ENCODE data around the gene LPAR5. TPM values are rescaled to one million over a fixed set of nuclear protein-coding genes. Genes with fewer than 3 reads are reported as not detected.

Gene LPAR5
- total RNA-seq, 1 experiment from 2014 or later: 0.20 TPM

DNA sequence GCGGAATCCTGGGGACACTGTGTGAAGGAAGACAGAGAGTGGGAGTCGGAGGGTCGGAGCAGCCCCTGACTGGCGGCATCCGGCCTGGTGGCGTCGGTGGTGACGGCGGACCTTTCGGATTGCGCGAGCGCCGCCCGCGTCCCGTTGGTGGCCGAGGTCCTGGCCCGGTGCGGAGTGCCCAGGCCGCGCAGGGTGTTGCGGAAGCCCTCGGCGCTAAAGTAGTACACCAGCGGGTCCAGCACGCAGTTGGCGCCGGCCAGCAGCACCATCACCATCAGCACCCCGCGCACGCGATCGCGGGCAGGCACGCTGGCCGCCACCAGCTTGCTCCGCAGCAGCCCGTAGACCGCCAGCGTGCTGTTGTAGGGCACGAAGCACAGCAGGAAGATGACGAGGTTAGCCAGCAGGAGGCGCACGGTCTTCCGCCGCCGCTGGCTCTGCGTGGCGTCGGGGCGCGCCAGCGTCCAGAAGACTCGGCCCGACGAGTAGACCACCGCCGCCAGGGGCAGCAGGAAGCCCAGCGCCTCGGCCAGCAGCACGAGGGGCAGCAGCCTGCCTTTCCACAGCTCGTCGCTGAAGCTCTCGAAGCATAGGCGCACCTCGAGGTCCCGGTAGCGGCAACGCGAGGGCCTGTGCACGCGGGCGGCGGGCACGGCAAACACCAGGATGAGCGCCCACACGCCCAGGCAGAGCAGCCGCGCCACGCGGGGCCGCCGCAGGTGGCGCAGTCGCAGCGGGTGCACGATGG lies 15.4 kb downstream of the LPAR5 start (continued):
- TF ChIP-seq, protein P1, sequence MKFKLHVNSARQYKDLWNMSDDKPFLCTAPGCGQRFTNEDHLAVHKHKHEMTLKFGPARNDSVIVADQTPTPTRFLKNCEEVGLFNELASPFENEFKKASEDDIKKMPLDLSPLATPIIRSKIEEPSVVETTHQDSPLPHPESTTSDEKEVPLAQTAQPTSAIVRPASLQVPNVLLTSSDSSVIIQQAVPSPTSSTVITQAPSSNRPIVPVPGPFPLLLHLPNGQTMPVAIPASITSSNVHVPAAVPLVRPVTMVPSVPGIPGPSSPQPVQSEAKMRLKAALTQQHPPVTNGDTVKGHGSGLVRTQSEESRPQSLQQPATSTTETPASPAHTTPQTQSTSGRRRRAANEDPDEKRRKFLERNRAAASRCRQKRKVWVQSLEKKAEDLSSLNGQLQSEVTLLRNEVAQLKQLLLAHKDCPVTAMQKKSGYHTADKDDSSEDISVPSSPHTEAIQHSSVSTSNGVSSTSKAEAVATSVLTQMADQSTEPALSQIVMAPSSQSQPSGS (CRISPR knock-in tag; IDR thresholded peaks at IDR 0.05; ENCODE audit: borderline replicate concordance, low read depth): peak; percentile 93
- TF ChIP-seq, protein P2, sequence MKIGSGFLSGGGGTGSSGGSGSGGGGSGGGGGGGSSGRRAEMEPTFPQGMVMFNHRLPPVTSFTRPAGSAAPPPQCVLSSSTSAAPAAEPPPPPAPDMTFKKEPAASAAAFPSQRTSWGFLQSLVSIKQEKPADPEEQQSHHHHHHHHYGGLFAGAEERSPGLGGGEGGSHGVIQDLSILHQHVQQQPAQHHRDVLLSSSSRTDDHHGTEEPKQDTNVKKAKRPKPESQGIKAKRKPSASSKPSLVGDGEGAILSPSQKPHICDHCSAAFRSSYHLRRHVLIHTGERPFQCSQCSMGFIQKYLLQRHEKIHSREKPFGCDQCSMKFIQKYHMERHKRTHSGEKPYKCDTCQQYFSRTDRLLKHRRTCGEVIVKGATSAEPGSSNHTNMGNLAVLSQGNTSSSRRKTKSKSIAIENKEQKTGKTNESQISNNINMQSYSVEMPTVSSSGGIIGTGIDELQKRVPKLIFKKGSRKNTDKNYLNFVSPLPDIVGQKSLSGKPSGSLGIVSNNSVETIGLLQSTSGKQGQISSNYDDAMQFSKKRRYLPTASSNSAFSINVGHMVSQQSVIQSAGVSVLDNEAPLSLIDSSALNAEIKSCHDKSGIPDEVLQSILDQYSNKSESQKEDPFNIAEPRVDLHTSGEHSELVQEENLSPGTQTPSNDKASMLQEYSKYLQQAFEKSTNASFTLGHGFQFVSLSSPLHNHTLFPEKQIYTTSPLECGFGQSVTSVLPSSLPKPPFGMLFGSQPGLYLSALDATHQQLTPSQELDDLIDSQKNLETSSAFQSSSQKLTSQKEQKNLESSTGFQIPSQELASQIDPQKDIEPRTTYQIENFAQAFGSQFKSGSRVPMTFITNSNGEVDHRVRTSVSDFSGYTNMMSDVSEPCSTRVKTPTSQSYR (CRISPR knock-in tag; IDR thresholded peaks at IDR 0.05): peak; percentile 93
- TF ChIP-seq, protein P3, sequence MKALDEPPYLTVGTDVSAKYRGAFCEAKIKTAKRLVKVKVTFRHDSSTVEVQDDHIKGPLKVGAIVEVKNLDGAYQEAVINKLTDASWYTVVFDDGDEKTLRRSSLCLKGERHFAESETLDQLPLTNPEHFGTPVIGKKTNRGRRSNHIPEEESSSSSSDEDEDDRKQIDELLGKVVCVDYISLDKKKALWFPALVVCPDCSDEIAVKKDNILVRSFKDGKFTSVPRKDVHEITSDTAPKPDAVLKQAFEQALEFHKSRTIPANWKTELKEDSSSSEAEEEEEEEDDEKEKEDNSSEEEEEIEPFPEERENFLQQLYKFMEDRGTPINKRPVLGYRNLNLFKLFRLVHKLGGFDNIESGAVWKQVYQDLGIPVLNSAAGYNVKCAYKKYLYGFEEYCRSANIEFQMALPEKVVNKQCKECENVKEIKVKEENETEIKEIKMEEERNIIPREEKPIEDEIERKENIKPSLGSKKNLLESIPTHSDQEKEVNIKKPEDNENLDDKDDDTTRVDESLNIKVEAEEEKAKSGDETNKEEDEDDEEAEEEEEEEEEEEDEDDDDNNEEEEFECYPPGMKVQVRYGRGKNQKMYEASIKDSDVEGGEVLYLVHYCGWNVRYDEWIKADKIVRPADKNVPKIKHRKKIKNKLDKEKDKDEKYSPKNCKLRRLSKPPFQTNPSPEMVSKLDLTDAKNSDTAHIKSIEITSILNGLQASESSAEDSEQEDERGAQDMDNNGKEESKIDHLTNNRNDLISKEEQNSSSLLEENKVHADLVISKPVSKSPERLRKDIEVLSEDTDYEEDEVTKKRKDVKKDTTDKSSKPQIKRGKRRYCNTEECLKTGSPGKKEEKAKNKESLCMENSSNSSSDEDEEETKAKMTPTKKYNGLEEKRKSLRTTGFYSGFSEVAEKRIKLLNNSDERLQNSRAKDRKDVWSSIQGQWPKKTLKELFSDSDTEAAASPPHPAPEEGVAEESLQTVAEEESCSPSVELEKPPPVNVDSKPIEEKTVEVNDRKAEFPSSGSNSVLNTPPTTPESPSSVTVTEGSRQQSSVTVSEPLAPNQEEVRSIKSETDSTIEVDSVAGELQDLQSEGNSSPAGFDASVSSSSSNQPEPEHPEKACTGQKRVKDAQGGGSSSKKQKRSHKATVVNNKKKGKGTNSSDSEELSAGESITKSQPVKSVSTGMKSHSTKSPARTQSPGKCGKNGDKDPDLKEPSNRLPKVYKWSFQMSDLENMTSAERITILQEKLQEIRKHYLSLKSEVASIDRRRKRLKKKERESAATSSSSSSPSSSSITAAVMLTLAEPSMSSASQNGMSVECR (CRISPR knock-in tag; IDR thresholded peaks at IDR 0.05; ENCODE audit: borderline replicate concordance): peak; percentile 96
- TF ChIP-seq, protein P4, sequence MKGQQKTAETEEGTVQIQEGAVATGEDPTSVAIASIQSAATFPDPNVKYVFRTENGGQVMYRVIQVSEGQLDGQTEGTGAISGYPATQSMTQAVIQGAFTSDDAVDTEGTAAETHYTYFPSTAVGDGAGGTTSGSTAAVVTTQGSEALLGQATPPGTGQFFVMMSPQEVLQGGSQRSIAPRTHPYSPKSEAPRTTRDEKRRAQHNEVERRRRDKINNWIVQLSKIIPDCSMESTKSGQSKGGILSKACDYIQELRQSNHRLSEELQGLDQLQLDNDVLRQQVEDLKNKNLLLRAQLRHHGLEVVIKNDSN (CRISPR knock-in tag; IDR thresholded peaks at IDR 0.05): peak; percentile 69
- TF ChIP-seq NFYB (CRISPR knock-in tag; conservative IDR thresholded peaks at IDR 0.05; ENCODE audit: low read depth) (no peak; the same call in 1 of the 2 replicates), NR3C1 (CRISPR knock-in tag; conservative IDR thresholded peaks at IDR 0.05; ENCODE audit: low read depth) (peak; percentile 83; the same call in 1 of the 2 replicates), TEAD1 (CRISPR knock-in tag; IDR thresholded peaks at IDR 0.05) (peak; percentile 94), NFATC4 (CRISPR knock-in tag; IDR thresholded peaks at IDR 0.05) (no peak), ESRRA (CRISPR knock-in tag; IDR thresholded peaks at IDR 0.05; ENCODE audit: borderline replicate concordance) (peak; percentile 90), ZNF396 (CRISPR knock-in tag; IDR thresholded peaks at IDR 0.05; ENCODE audit: borderline replicate concordance) (no peak), IRF2 (CRISPR knock-in tag; IDR thresholded peaks at IDR 0.05; ENCODE audit: borderline replicate concordance, low read depth) (0 out of 2 replicates have a peak, but pooled peaks have one; percentile 66)
- TF ChIP-seq, protein P5, sequence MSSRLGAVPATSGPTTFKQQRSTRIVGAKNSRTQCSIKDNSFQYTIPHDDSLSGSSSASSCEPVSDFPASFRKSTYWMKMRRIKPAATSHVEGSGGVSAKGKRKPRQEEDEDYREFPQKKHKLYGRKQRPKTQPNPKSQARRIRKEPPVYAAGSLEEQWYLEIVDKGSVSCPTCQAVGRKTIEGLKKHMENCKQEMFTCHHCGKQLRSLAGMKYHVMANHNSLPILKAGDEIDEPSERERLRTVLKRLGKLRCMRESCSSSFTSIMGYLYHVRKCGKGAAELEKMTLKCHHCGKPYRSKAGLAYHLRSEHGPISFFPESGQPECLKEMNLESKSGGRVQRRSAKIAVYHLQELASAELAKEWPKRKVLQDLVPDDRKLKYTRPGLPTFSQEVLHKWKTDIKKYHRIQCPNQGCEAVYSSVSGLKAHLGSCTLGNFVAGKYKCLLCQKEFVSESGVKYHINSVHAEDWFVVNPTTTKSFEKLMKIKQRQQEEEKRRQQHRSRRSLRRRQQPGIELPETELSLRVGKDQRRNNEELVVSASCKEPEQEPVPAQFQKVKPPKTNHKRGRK (CRISPR knock-in tag; IDR thresholded peaks at IDR 0.05; ENCODE audit: borderline replicate concordance): no peak
- TF ChIP-seq, protein P6, sequence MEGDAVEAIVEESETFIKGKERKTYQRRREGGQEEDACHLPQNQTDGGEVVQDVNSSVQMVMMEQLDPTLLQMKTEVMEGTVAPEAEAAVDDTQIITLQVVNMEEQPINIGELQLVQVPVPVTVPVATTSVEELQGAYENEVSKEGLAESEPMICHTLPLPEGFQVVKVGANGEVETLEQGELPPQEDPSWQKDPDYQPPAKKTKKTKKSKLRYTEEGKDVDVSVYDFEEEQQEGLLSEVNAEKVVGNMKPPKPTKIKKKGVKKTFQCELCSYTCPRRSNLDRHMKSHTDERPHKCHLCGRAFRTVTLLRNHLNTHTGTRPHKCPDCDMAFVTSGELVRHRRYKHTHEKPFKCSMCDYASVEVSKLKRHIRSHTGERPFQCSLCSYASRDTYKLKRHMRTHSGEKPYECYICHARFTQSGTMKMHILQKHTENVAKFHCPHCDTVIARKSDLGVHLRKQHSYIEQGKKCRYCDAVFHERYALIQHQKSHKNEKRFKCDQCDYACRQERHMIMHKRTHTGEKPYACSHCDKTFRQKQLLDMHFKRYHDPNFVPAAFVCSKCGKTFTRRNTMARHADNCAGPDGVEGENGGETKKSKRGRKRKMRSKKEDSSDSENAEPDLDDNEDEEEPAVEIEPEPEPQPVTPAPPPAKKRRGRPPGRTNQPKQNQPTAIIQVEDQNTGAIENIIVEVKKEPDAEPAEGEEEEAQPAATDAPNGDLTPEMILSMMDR (IDR thresholded peaks at IDR 0.05): peak; percentile 78
- TF ChIP-seq, protein P7, sequence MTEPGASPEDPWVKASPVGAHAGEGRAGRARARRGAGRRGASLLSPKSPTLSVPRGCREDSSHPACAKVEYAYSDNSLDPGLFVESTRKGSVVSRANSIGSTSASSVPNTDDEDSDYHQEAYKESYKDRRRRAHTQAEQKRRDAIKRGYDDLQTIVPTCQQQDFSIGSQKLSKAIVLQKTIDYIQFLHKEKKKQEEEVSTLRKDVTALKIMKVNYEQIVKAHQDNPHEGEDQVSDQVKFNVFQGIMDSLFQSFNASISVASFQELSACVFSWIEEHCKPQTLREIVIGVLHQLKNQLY (CRISPR knock-in tag; IDR thresholded peaks at IDR 0.05): peak; percentile 86
- TF ChIP-seq, protein P8, sequence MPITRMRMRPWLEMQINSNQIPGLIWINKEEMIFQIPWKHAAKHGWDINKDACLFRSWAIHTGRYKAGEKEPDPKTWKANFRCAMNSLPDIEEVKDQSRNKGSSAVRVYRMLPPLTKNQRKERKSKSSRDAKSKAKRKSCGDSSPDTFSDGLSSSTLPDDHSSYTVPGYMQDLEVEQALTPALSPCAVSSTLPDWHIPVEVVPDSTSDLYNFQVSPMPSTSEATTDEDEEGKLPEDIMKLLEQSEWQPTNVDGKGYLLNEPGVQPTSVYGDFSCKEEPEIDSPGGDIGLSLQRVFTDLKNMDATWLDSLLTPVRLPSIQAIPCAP (CRISPR knock-in tag; IDR thresholded peaks at IDR 0.05): peak; percentile 96
- TF ChIP-seq, protein P9, sequence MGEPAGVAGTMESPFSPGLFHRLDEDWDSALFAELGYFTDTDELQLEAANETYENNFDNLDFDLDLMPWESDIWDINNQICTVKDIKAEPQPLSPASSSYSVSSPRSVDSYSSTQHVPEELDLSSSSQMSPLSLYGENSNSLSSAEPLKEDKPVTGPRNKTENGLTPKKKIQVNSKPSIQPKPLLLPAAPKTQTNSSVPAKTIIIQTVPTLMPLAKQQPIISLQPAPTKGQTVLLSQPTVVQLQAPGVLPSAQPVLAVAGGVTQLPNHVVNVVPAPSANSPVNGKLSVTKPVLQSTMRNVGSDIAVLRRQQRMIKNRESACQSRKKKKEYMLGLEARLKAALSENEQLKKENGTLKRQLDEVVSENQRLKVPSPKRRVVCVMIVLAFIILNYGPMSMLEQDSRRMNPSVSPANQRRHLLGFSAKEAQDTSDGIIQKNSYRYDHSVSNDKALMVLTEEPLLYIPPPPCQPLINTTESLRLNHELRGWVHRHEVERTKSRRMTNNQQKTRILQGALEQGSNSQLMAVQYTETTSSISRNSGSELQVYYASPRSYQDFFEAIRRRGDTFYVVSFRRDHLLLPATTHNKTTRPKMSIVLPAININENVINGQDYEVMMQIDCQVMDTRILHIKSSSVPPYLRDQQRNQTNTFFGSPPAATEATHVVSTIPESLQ (CRISPR knock-in tag; IDR thresholded peaks at IDR 0.05): no peak; the same call in 1 of the 2 replicates
- TF ChIP-seq, protein P10, sequence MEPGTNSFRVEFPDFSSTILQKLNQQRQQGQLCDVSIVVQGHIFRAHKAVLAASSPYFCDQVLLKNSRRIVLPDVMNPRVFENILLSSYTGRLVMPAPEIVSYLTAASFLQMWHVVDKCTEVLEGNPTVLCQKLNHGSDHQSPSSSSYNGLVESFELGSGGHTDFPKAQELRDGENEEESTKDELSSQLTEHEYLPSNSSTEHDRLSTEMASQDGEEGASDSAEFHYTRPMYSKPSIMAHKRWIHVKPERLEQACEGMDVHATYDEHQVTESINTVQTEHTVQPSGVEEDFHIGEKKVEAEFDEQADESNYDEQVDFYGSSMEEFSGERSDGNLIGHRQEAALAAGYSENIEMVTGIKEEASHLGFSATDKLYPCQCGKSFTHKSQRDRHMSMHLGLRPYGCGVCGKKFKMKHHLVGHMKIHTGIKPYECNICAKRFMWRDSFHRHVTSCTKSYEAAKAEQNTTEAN (CRISPR knock-in tag; IDR thresholded peaks at IDR 0.05): peak; percentile 96

Measured in WTC11 (cell line).